HEK293T (cell line): ENCODE results near the gene AMOT.

ENCODE experiments used
- CTCF ChIA-PET: fragments of 350-600 bp; formaldehyde crosslinking; extraction: SDS; loops from one replicate; lab custom pipeline; 2021; ENCODE audit warnings: antibody characterized with exemption, inconsistent platforms; lab: Yijun Ruan, JAX
- POLR2A ChIA-PET: fragments of 350-600 bp; formaldehyde crosslinking; extraction: SDS; loops from one replicate; lab custom pipeline; 2020; ENCODE audit warnings: antibody characterized with exemption, inconsistent platforms; lab: Yijun Ruan, JAX
- DNase-seq: peaks from one replicate; pipeline ENCODE4 v3.0.0; 2012; ENCODE audit warnings: mixed read lengths; ENCODE audit errors: extremely low spot score
- ARNT ChIP-seq: fragments of 450-650 bp; IDR thresholded peaks from 2 replicates; pipeline ENCODE4 v1.6.1; 2017; ENCODE audit warnings: mild to moderate bottlenecking
- BHLHE40 ChIP-seq: fragments of 450-650 bp; IDR thresholded peaks from 2 replicates; pipeline ENCODE4 v1.6.1; 2016; ENCODE audit warnings: mild to moderate bottlenecking, moderate library complexity, borderline replicate concordance
- CTBP1 ChIP-seq: fragments of 450-650 bp; IDR thresholded peaks from 2 replicates; pipeline ENCODE4 v1.6.1; 2016; ENCODE audit warnings: borderline replicate concordance
- ELF4 ChIP-seq: fragments of 450-650 bp; IDR thresholded peaks from 2 replicates; pipeline ENCODE4 v1.6.1; 2017; ENCODE audit warnings: antibody characterized with exemption
- FOXA1 ChIP-seq: fragments of 450-650 bp; IDR thresholded peaks from 2 replicates; pipeline ENCODE4 v1.6.1; 2016; ENCODE audit warnings: mild to moderate bottlenecking
- FOXK2 ChIP-seq: fragments of 450-650 bp; IDR thresholded peaks from 2 replicates; pipeline ENCODE4 v1.6.1; 2016; ENCODE audit warnings: mild to moderate bottlenecking
- FOXM1 ChIP-seq: fragments of 450-650 bp; IDR thresholded peaks from 2 replicates; pipeline ENCODE4 v1.6.1; 2017; ENCODE audit warnings: mild to moderate bottlenecking, borderline replicate concordance
- HDGF ChIP-seq: fragments of 450-650 bp; IDR thresholded peaks from 2 replicates; pipeline ENCODE4 v1.6.1; 2017; ENCODE audit warnings: antibody characterized with exemption, borderline replicate concordance
- L3MBTL2 ChIP-seq: fragments of 450-650 bp; conservative IDR thresholded peaks from 2 replicates; pipeline ENCODE4 v1.6.1; 2016; ENCODE audit warnings: mild to moderate bottlenecking
- LEF1 ChIP-seq: fragments of 450-650 bp; IDR thresholded peaks from 2 replicates; pipeline ENCODE4 v1.6.1; 2017; ENCODE audit warnings: mild to moderate bottlenecking, borderline replicate concordance
- NFRKB ChIP-seq: fragments of 450-650 bp; IDR thresholded peaks from 2 replicates; pipeline ENCODE4 v1.6.1; 2016; ENCODE audit warnings: mild to moderate bottlenecking, moderate library complexity
- PKNOX1 ChIP-seq: fragments of 450-650 bp; IDR thresholded peaks from 2 replicates; pipeline ENCODE4 v1.6.1; 2016
- SP1 ChIP-seq: fragments of 450-650 bp; IDR thresholded peaks from 2 replicates; pipeline ENCODE4 v1.6.1; 2017
- SUZ12 ChIP-seq: fragments of 450-650 bp; IDR thresholded peaks from 2 replicates; pipeline ENCODE4 v1.6.1; 2016; ENCODE audit warnings: mild to moderate bottlenecking
- TARDBP ChIP-seq: fragments of 450-650 bp; IDR thresholded peaks from 2 replicates; pipeline ENCODE4 v1.6.1; 2016
- ZNF384 ChIP-seq: fragments of 450-650 bp; IDR thresholded peaks from 2 replicates; pipeline ENCODE4 v1.6.1; 2016

Gene AMOT

GRCh38 chrX:112814496-112814895 lies 26.1 kb downstream of the AMOT start:
- no peak for DNase-seq
- ChIA-PET CTCF (interaction anchor here (0.6 kb wide), 1 partner anchor 489 kb away, joined by 4 read pairs; no protein-coding TSS in a partner anchor), POLR2A (no interaction called here)
- TF ChIP-seq LEF1 = no peak
- TF ChIP-seq FOXA1 = no peak
- TF ChIP-seq ZNF384 = no peak
- TF ChIP-seq ELF4 = no peak
- TF ChIP-seq FOXK2 = no peak
- no peak for TF ChIP-seq HDGF
- TF ChIP-seq NFRKB = no peak

- POLR2A ChIA-PET = no interaction called here
- TF ChIP-seq FOXK2 (no peak), NFRKB (no peak), FOXA1 (no peak), ZNF384 (no peak), TARDBP (no peak), ARNT (no peak), CTBP1 (no peak), SUZ12 (no peak), FOXM1 (no peak), HDGF (no peak), ELF4 (no peak), L3MBTL2 (no peak), LEF1 (no peak)
- CTCF ChIA-PET = interaction anchor here (0.6 kb wide), 1 partner anchor 885 kb away, joined by 3 read pairs; no protein-coding TSS in a partner anchor
- no peak for DNase-seq
Measured at GRCh38 chrX:112812741-112813140, 27.9 kb downstream of the AMOT start.

GRCh38 chrX:112808651-112809195 lies 31.9 kb downstream of the AMOT start:
- CTCF ChIA-PET = no interaction called here

GRCh38 chrX:112808007-112808406 lies 32.6 kb downstream of the AMOT start:
- DNase-seq = no peak
- ChIA-PET POLR2A (no interaction called here), CTCF (no interaction called here)
- no peak for TF ChIP-seq HDGF
- no peak for TF ChIP-seq FOXA1
- no peak for TF ChIP-seq LEF1
- no peak for TF ChIP-seq L3MBTL2
- no peak for TF ChIP-seq SUZ12
- TF ChIP-seq ELF4 = no peak
- TF ChIP-seq ARNT = no peak
- TF ChIP-seq FOXM1 = no peak
- no peak for TF ChIP-seq CTBP1
- no peak for TF ChIP-seq SP1
- no peak for TF ChIP-seq BHLHE40

More at GRCh38 chrX:112808651-112809195, 31.9 kb downstream of the AMOT start:
- DNase-seq = no peak
- POLR2A ChIA-PET = interaction anchor here (0.6 to 1.2 kb wide), 2 partner anchors 17 to 32 kb away, joined by 3 to 5 read pairs; partner anchors contain the start of gene AMOT
- TF ChIP-seq FOXM1 (no peak), FOXK2 (no peak), CTBP1 (no peak), ZNF384 (no peak), L3MBTL2 (no peak), NFRKB (no peak), FOXA1 (no peak), BHLHE40 (no peak), ELF4 (no peak), ARNT (no peak), SP1 (no peak), TARDBP (no peak), LEF1 (no peak), HDGF (no peak), SUZ12 (no peak), PKNOX1 (no peak)

- TF ChIP-seq SP1 (no peak), SUZ12 (no peak), L3MBTL2 (no peak), TARDBP (no peak), BHLHE40 (no peak), HDGF (no peak), LEF1 (no peak), FOXA1 (no peak), FOXK2 (no peak), FOXM1 (no peak), CTBP1 (no peak), ELF4 (no peak), ARNT (no peak), ZNF384 (no peak), NFRKB (no peak), PKNOX1 (no peak)
- ChIA-PET POLR2A (no interaction called here), CTCF (interaction anchor here (0.5 kb wide), 1 partner anchor 17 kb away, joined by 3 read pairs; no protein-coding TSS in a partner anchor)
- no peak for DNase-seq
Measured at GRCh38 chrX:112803060-112803459, 37.6 kb downstream of the AMOT start.

- ChIA-PET POLR2A (no interaction called here), CTCF (no interaction called here)
- TF ChIP-seq PKNOX1 (no peak), FOXA1 (no peak), FOXM1 (no peak), SP1 (no peak), BHLHE40 (no peak), L3MBTL2 (no peak), LEF1 (no peak), NFRKB (no peak), SUZ12 (no peak), FOXK2 (no peak), ARNT (no peak), TARDBP (no peak), CTBP1 (no peak), HDGF (no peak), ELF4 (no peak), ZNF384 (no peak)
- DNase-seq = no peak
Measured at GRCh38 chrX:112802541-112802940, 38.1 kb downstream of the AMOT start.
